Choroid plexus epithelial cell (primary cell): ENCODE measurements around the gene ZNF423.
A peak's percentile ranks its signal among the peaks of the same experiment; 100 is the strongest.

Experiments
- DNase-seq: peaks from one replicate; pipeline ENCODE4 v3.0.0-alpha.2; 2010; ENCODE audit warnings: low read depth
- H3K4me3 ChIP-seq: 2 replicates; pipeline ENCODE4 v1.5.1; 2011; ENCODE audit warnings: low read depth, mild to moderate bottlenecking, control low read depth, low read length, moderate library complexity
- TF ChIP-seq, protein P1 (sequence below): conservative IDR thresholded peaks from 2 replicates; pipeline ENCODE4 v1.5.1; 2011; ENCODE audit warnings: low read depth, mild to moderate bottlenecking, control low read depth, inconsistent platforms, low read length, moderate library complexity

ZNF423 gene

DNA sequence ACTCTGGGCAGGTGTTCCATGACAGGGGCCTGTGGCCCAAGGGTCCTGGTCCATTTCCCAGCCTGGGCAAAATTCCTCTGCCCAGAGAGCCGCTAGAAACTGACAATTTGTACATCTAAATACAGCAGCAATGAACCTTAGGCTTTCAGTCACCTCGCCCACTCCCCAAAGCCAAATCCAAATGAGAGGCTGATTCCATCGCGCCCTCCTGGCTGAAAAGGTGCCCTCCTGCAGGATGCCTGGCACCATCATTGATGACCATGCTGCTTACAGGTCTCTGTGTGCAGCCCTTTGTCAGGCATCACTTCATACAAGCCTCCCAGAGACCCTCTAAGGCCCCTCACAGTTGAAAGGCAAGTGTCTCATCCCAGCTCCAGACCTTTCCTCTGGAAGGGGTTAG, 367.6 kb downstream of the ZNF423 start:
- H3K4me3 ChIP-seq, result no peak overlapping the region
- no peak for DNase-seq
- TF ChIP-seq, protein P1, sequence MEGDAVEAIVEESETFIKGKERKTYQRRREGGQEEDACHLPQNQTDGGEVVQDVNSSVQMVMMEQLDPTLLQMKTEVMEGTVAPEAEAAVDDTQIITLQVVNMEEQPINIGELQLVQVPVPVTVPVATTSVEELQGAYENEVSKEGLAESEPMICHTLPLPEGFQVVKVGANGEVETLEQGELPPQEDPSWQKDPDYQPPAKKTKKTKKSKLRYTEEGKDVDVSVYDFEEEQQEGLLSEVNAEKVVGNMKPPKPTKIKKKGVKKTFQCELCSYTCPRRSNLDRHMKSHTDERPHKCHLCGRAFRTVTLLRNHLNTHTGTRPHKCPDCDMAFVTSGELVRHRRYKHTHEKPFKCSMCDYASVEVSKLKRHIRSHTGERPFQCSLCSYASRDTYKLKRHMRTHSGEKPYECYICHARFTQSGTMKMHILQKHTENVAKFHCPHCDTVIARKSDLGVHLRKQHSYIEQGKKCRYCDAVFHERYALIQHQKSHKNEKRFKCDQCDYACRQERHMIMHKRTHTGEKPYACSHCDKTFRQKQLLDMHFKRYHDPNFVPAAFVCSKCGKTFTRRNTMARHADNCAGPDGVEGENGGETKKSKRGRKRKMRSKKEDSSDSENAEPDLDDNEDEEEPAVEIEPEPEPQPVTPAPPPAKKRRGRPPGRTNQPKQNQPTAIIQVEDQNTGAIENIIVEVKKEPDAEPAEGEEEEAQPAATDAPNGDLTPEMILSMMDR, result no peak

DNA sequence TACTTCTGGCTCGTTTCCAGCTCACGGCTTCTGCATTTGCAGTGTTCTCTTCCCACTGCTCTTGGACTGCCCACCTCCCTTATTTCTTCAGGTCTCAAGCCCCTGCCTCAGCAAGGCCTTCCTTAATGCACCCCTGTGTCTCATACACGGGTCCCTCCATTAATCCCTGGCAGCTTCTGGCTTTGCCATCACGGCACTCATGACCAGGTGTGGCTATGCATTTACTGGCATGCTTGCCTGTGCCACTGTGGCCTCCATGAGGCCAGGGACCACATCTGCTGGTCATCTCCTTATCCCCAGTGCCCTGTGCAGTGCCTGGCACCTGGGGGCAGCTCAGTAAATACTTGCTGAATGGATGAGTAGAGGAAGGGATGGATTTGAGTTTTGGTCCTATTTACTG, 368.2 kb downstream of the ZNF423 start:
- DNase-seq, result no peak
- TF ChIP-seq, protein P1, result no peak

GRCh38 chr16:49486400-49486799, 369.5 kb downstream of the ZNF423 start:
- no peak for DNase-seq
- H3K4me3 ChIP-seq, result no peak overlapping the region
- TF ChIP-seq, protein P1, result no peak

More for the DNA sequence above, 368.2 kb downstream of the ZNF423 start:
- H3K4me3 ChIP-seq, result no peak overlapping the region

- TF ChIP-seq, protein P1, result no peak
- H3K4me3 ChIP-seq, result no peak overlapping the region
- peak; percentile 5 for DNase-seq
These were observed 370.2 kb downstream of the ZNF423 start for GRCh38 chr16:49485663-49486062.

GRCh38 chr16:49484936-49485335, 371.0 kb downstream of the ZNF423 start:
- TF ChIP-seq, protein P1, result no peak
- DNase-seq, result no peak
- no peak overlapping the region for H3K4me3 ChIP-seq

DNA sequence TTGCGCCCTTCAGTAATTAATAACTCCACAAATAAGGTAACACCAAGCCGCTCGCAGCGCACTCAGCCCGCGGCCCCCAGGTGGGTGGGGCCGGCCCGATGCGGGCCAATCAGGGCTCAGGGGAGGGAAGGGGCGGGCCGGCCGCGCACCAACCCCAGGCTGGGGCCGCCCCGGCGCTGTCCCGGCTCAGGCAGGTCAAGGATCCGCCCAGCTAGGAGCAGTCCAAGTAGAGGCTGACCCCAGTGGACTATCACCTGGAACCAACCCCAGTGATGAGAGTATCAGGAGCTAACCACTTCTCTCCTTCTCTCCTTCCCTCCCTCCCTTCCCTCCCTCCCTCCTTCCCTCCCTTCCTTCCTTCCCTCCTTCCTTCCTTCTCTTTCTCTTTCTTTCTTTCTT, 371.5 kb downstream of the ZNF423 start:
- DNase-seq, result peak; percentile 7
- no peak overlapping the region for H3K4me3 ChIP-seq
- TF ChIP-seq, protein P1, result no peak

GRCh38 chr16:49483651-49484450, 372.1 kb downstream of the ZNF423 start:
- H3K4me3 ChIP-seq, result no peak overlapping the region
- TF ChIP-seq, protein P1, result no peak

More at GRCh38 chr16:49483651-49484450, 372.1 kb downstream of the ZNF423 start:
- DNase-seq, result no peak
